SU-DHL-6 (cell line): ENCODE measurements around the gene IL32.

Experiments used
- H2AFZ ChIP-seq: fragments of 200-600 bp; sonication (generic); 2 replicates; pipeline ENCODE4 v1.6.1; 2014; ENCODE audit warnings: low read depth, mild to moderate bottlenecking, moderate library complexity, mixed read lengths, antibody characterized with exemption, low read length; ENCODE audit not compliant: severe bottlenecking
- H3F3A ChIP-seq: fragments of 200-600 bp; shearing (Covaris generic); 2 replicates; pipeline ENCODE4 v1.6.0; 2016; ENCODE audit warnings: antibody characterized with exemption, mild to moderate bottlenecking; ENCODE audit not compliant: insufficient read depth
- H3K27ac ChIP-seq: fragments of 200-600 bp; sonication (generic); 2 replicates; pipeline ENCODE4 v1.5.1; 2016; ENCODE audit warnings: low read depth, mild to moderate bottlenecking, low read length, moderate library complexity, mixed read lengths
- H3K27me3 ChIP-seq: fragments of 200-600 bp; sonication (generic), shearing (Covaris generic); 2 replicates; pipeline ENCODE4 v1.6.0; 2014; ENCODE audit warnings: mild to moderate bottlenecking, low read length
- H3K36me3 ChIP-seq: fragments of 200-600 bp; sonication (generic); 2 replicates; pipeline ENCODE4 v1.6.1; 2014; ENCODE audit warnings: mild to moderate bottlenecking, low read length, mixed read lengths
- H3K4me2 ChIP-seq: fragments of 300-600, 200-600 bp; shearing (Covaris generic), sonication (generic); 2 replicates; pipeline ENCODE4 v1.6.0; 2014; ENCODE audit warnings: low read length, low read depth, mild to moderate bottlenecking; ENCODE audit not compliant: poor library complexity, severe bottlenecking
- H3K4me3 ChIP-seq: fragments of 200-600 bp; sonication (generic); 2 replicates; pipeline ENCODE4 v1.5.1; 2014; ENCODE audit warnings: antibody characterized with exemption, low read length, mild to moderate bottlenecking, mixed read lengths; ENCODE audit not compliant: insufficient read depth, poor library complexity, severe bottlenecking
- H3K79me2 ChIP-seq: fragments of 200-600 bp; sonication (generic); 2 replicates; pipeline ENCODE4 v1.6.1; 2014; ENCODE audit warnings: mild to moderate bottlenecking, low read length, moderate library complexity; ENCODE audit not compliant: insufficient read depth
- H3K9ac ChIP-seq: fragments of 200-600 bp; sonication (generic); 2 replicates; pipeline ENCODE4 v1.7.0; 2014; ENCODE audit warnings: mild to moderate bottlenecking, low read length
- H3K9me2 ChIP-seq: fragments of 200-600 bp; sonication (generic); replicated peaks from 2 replicates; pipeline ENCODE4 v1.6.1; 2014; ENCODE audit warnings: low read length; ENCODE audit not compliant: insufficient read depth
- H3K9me3 ChIP-seq: fragments of 200-600 bp; sonication (generic); 2 replicates; pipeline ENCODE4 v1.6.1; 2014; ENCODE audit warnings: low read length, mixed read lengths; ENCODE audit not compliant: insufficient read depth
- H4K20me1 ChIP-seq: fragments of 200-600 bp; sonication (generic); 2 replicates; pipeline ENCODE4 v1.6.1; 2014; ENCODE audit warnings: low read depth, mild to moderate bottlenecking, antibody characterized with exemption, low read length, moderate library complexity, mixed read lengths
- CTCF ChIP-seq: fragments of 200-600 bp; sonication (generic); IDR thresholded peaks from one replicate; pipeline ENCODE4 v1.5.1; 2017; ENCODE audit warnings: antibody characterized with exemption, mild to moderate bottlenecking, low read length, moderate library complexity; ENCODE audit not compliant: insufficient read depth, poor library complexity, severe bottlenecking
- EZH2phosphoT487 ChIP-seq: fragments of 200-600 bp; sonication (generic), shearing (Covaris generic); conservative IDR thresholded peaks from 2 replicates; pipeline ENCODE4 v1.6.1; 2018; ENCODE audit warnings: mild to moderate bottlenecking, antibody characterized with exemption, low read length, moderate library complexity, mixed read lengths

The IL32 gene

GRCh38 chr16:3020604-3021448, 44.6 kb upstream of the IL32 start:
- H3K9ac ChIP-seq = peak overlapping the region; percentile 68
- no peaks in the 10 kb centered on the region for H3K9me2 ChIP-seq
- peaks cover 18% of the 10 kb centered on the region for H3F3A ChIP-seq
- H3K27ac ChIP-seq = peak overlapping the region; percentile 40
- H3K27me3 ChIP-seq = no peaks in the 10 kb centered on the region
- H3K36me3 ChIP-seq = no peaks in the 10 kb centered on the region
- TF ChIP-seq CTCF = no peak
- no peak for TF ChIP-seq EZH2phosphoT487
- H2AFZ ChIP-seq = peak overlapping the region; percentile 21
- H3K4me2 ChIP-seq = peak overlapping the region; percentile 97
- no peaks in the 10 kb centered on the region for H4K20me1 ChIP-seq
- no peaks in the 10 kb centered on the region for H3K9me3 ChIP-seq
- H3K4me3 ChIP-seq = peak overlapping the region; percentile 65
- H3K79me2 ChIP-seq = no peaks in the 10 kb centered on the region

- Histone ChIP-seq H3K9ac (peak overlapping the region; percentile 68), H3K4me3 (peak overlapping the region; percentile 65), H3K79me2 (no peaks in the 10 kb centered on the region), H3K9me2 (no peaks in the 10 kb centered on the region), H3K4me2 (peak overlapping the region; percentile 97), H3F3A (peaks cover 18% of the 10 kb centered on the region), H3K9me3 (no peaks in the 10 kb centered on the region), H3K36me3 (no peaks in the 10 kb centered on the region), H4K20me1 (no peaks in the 10 kb centered on the region), H3K27me3 (no peaks in the 10 kb centered on the region), H2AFZ (no peak overlapping the region), H3K27ac (peak overlapping the region; percentile 79)
- TF ChIP-seq EZH2phosphoT487 = no peak
- peak; percentile 42 for TF ChIP-seq CTCF
Measured at GRCh38 chr16:3021449-3022207, 43.8 kb upstream of the IL32 start.

- no peaks in the 10 kb centered on the region for H4K20me1 ChIP-seq
- H3F3A ChIP-seq = peaks cover 18% of the 10 kb centered on the region
- peak overlapping the region; percentile 79; the same call in 1 of the 2 replicates for H3K27ac ChIP-seq
- no peaks in the 10 kb centered on the region for H3K27me3 ChIP-seq
- no peaks in the 10 kb centered on the region for H3K9me2 ChIP-seq
- peak overlapping the region; percentile 79; the same call in 1 of the 2 replicates for H3K9ac ChIP-seq
- no peaks in the 10 kb centered on the region for H3K36me3 ChIP-seq
- TF ChIP-seq EZH2phosphoT487 (no peak), CTCF (no peak)
- no peak overlapping the region for H3K4me3 ChIP-seq
- H2AFZ ChIP-seq = no peak overlapping the region
- no peaks in the 10 kb centered on the region for H3K79me2 ChIP-seq
- no peaks in the 10 kb centered on the region for H3K9me3 ChIP-seq
- H3K4me2 ChIP-seq = peak overlapping the region; percentile 97
Measured at GRCh38 chr16:3022208-3022683, 43.2 kb upstream of the IL32 start.
